Breast epithelium (tissue), 4 donors: ENCODE data around the gene PARVA. TPM values are rescaled to one million over a fixed set of nuclear protein-coding genes. Genes with fewer than 3 reads are reported as not detected.

Source experiments
- DNase-seq, 2 donors: peaks; one replicate each; pipeline ENCODE4 v3.0.0-alpha.2; 2019; ENCODE audit warnings: low spot score in 2 of 2
- H3K27ac ChIP-seq, 2 donors: fragments of 200-600 bp; sonication (generic) in 1 of 2; one replicate each; pipeline ENCODE4 v1.5.1; 2016 to 2019; ENCODE audit warnings: mild to moderate bottlenecking in 1 of 2
- H3K27me3 ChIP-seq, 2 donors: fragments of 200-600 bp; sonication (generic) in 1 of 2; one replicate each; pipeline versions ENCODE4 v1.5.1 to v1.6.0; 2017 to 2019; ENCODE audit warnings: control low read depth in 1 of 2, mild to moderate bottlenecking in 1 of 2
- H3K36me3 ChIP-seq: fragments of 200-600 bp; one replicate; pipeline ENCODE4 v1.5.1; 2019
- H3K4me1 ChIP-seq, 2 donors: fragments of 200-600 bp; sonication (generic); one replicate each; pipeline ENCODE4 v1.5.1; 2016 to 2019; ENCODE audit warnings: control low read depth in 1 of 2
- H3K4me3 ChIP-seq, 3 donors: fragments of 200-600 bp; sonication (generic); 1 replicate in 2 of 3; 2 replicates in 1 of 3; pipeline ENCODE4 v1.5.1; 2016 to 2019; ENCODE audit warnings: mild to moderate bottlenecking in 3 of 3, moderate library complexity in 2 of 3
- H3K9me3 ChIP-seq, 2 donors: fragments of 200-600 bp; sonication (generic) in 1 of 2; one replicate each; pipeline ENCODE4 v1.5.1; 2016 to 2019; ENCODE audit warnings: control low read depth in 1 of 2
- POLR2A ChIP-seq: fragments of 450-650 bp; IDR thresholded peaks from one replicate; pipeline ENCODE4 v1.6.1; 2016; ENCODE audit warnings: antibody characterized with exemption, mild to moderate bottlenecking, moderate library complexity
- POLR2AphosphoS5 ChIP-seq, 3 donors: sonication (generic); formaldehyde crosslinking; IDR thresholded peaks; one replicate each; pipeline ENCODE4 v1.6.1; 2017; ENCODE audit warnings: antibody characterized with exemption in 3 of 3
- intact Hi-C: fragments of 100-400 bp; cut with DNase I; formaldehyde crosslinking; loops from one replicate; pipeline ENCODE4 v1.15.1; 2023; ENCODE audit warnings: low total_unique reads
- total RNA-seq, 3 donors: library from RNA; depleted of rRNA; stranded (reverse); fragments of >200 nt; gene quantifications; one replicate each; pipeline ENCODE4 v1.1.0, GENCODE V29; 2016
- TF ChIP-seq, protein P1 (sequence below), 3 donors: fragments of 450-650 bp; IDR thresholded peaks; one replicate each; pipeline ENCODE4 v1.5.1; 2016 to 2017; ENCODE audit warnings: antibody characterized with exemption in 3 of 3, mild to moderate bottlenecking in 3 of 3, moderate library complexity in 3 of 3

Gene PARVA
- total RNA-seq, 3 donors from 2014 or later: 50.5 to 109 (median 60.4) TPM

DNA sequence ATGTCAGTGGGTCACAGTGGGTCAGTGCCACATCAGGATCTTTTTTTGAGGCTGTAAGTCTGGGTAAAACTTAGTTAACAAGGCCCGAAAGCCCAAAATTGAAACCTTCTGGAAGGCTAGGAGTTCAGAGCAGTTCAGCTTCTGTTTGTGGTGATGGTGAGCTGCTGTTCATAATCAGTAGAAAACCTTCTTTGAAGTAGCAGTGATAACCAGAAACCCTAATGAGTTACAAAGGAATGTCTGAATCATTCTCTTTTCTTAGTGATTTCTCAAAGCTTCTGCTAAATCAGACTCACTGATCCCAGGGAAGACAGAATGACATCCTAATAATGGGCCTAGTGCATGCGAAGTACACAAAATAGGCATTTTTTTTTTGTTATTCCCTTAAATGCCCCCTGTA lies 124.7 kb downstream of the PARVA start:
- intact Hi-C loops: no loop called here
- Histone ChIP-seq H3K27me3 (no peaks in the 10 kb centered on the region), H3K9me3 (no peaks in the 10 kb centered on the region), H3K4me3 (no peak overlapping the region), H3K4me1 (no peaks in the 10 kb centered on the region), H3K36me3 (no peaks in the 10 kb centered on the region), H3K27ac (no peak overlapping the region)
- TF ChIP-seq POLR2A: no peak
- TF ChIP-seq, protein P1, sequence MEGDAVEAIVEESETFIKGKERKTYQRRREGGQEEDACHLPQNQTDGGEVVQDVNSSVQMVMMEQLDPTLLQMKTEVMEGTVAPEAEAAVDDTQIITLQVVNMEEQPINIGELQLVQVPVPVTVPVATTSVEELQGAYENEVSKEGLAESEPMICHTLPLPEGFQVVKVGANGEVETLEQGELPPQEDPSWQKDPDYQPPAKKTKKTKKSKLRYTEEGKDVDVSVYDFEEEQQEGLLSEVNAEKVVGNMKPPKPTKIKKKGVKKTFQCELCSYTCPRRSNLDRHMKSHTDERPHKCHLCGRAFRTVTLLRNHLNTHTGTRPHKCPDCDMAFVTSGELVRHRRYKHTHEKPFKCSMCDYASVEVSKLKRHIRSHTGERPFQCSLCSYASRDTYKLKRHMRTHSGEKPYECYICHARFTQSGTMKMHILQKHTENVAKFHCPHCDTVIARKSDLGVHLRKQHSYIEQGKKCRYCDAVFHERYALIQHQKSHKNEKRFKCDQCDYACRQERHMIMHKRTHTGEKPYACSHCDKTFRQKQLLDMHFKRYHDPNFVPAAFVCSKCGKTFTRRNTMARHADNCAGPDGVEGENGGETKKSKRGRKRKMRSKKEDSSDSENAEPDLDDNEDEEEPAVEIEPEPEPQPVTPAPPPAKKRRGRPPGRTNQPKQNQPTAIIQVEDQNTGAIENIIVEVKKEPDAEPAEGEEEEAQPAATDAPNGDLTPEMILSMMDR (IDR thresholded peaks at IDR 0.05): no peak
- TF ChIP-seq POLR2AphosphoS5 (IDR thresholded peaks at IDR 0.05): no peak
- no peak for DNase-seq

GRCh38 chr11:12503039-12503484 lies 125.7 kb downstream of the PARVA start:
- no peak for DNase-seq
- Histone ChIP-seq H3K9me3 (no peaks in the 10 kb centered on the region), H3K27ac (no peak overlapping the region), H3K36me3 (no peaks in the 10 kb centered on the region), H3K27me3 (no peaks in the 10 kb centered on the region), H3K4me3 (no peak overlapping the region), H3K4me1 (no peaks in the 10 kb centered on the region)
- TF ChIP-seq, protein P1 (IDR thresholded peaks at IDR 0.05): no peak
- TF ChIP-seq POLR2AphosphoS5 (IDR thresholded peaks at IDR 0.05) (no peak), POLR2A (no peak)
- intact Hi-C loops: no loop called here

- Histone ChIP-seq H3K36me3 (no peaks in the 10 kb centered on the region), H3K4me3 (no peak overlapping the region), H3K27ac (no peak overlapping the region), H3K27me3 (no peaks in the 10 kb centered on the region), H3K9me3 (no peaks in the 10 kb centered on the region), H3K4me1 (no peaks in the 10 kb centered on the region)
- intact Hi-C loops: no loop called here
- no peak for DNase-seq
- TF ChIP-seq, protein P1 (IDR thresholded peaks at IDR 0.05): no peak
- TF ChIP-seq POLR2AphosphoS5 (IDR thresholded peaks at IDR 0.05): no peak
- TF ChIP-seq POLR2A: no peak
Observed at GRCh38 chr11:12503886-12504285, 126.5 kb downstream of the PARVA start.

- no peaks in the 10 kb centered on the region for H3K4me1 ChIP-seq
- peak overlapping the region in 1 of 2 donors; percentile 10 for H3K27ac ChIP-seq
Observed at GRCh38 chr11:12505183-12505582, 127.8 kb downstream of the PARVA start.

DNA sequence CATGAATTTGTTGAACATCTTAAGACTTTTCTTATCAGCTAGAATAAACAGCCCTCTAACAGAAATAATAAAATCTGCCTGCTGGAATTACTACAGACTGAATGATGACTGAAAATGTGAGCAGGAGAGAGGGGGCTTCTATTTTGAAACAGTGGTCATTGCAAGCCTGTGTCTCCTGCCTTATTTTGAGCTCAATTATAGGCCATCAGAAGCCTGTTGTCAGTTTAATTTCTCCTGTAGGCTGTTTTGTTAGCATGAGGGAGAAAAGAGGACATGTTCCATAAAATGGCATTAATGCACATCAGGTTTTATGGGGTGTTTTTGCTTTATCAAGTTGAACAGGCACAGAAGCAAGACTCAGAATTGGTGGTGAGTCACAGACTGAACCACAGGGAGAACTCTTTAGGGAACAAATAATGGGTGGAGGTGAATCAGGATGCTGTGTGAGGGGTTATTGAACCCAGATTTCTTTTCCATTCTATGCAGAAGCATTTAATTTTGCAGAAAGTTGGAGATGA lies 129.1 kb downstream of the PARVA start:
- no peak overlapping the region for H3K27ac ChIP-seq

More at GRCh38 chr11:12505183-12505582, 127.8 kb downstream of the PARVA start:
- no peaks in the 10 kb centered on the region for H3K27me3 ChIP-seq
- H3K36me3 ChIP-seq: no peaks in the 10 kb centered on the region
- H3K4me3 ChIP-seq: no peak overlapping the region
- no peaks in the 10 kb centered on the region for H3K9me3 ChIP-seq
- intact Hi-C loops: no loop called here
- TF ChIP-seq POLR2AphosphoS5 (IDR thresholded peaks at IDR 0.05) (no peak), POLR2A (no peak)
- TF ChIP-seq, protein P1 (IDR thresholded peaks at IDR 0.05): no peak
- DNase-seq: no peak

More for the DNA sequence above, 129.1 kb downstream of the PARVA start:
- Histone ChIP-seq H3K27me3 (no peaks in the 10 kb centered on the region), H3K36me3 (no peaks in the 10 kb centered on the region), H3K4me3 (no peak overlapping the region), H3K9me3 (no peaks in the 10 kb centered on the region), H3K4me1 (no peaks in the 10 kb centered on the region)
- TF ChIP-seq POLR2AphosphoS5 (IDR thresholded peaks at IDR 0.05) (no peak), POLR2A (no peak)
- TF ChIP-seq, protein P1 (IDR thresholded peaks at IDR 0.05): no peak
- no peak for DNase-seq
- intact Hi-C loops: no loop called here
